Right atrium auricular region (tissue), 2 donors: Measurements from ENCODE around the gene ZFAND5. TPM values are rescaled to one million over a fixed set of nuclear protein-coding genes. Genes with fewer than 3 reads are reported as not detected.

Source experiments
- DNase-seq: peaks from one replicate; pipeline ENCODE4 v3.0.0-alpha.2; 2019; ENCODE audit warnings: low spot score
- H3K27ac ChIP-seq, 2 donors: fragments of 200-600 bp; sonication (generic); 1 replicate in 1 of 2; 2 replicates in 1 of 2; pipeline ENCODE4 v1.5.1; 2016 to 2019
- H3K27me3 ChIP-seq, 2 donors: fragments of 200-600 bp; sonication (generic); one replicate each; pipeline versions ENCODE4 v1.5.1 to v1.6.0; 2017 to 2019
- H3K36me3 ChIP-seq: fragments of 200-600 bp; sonication (generic); one replicate; pipeline ENCODE4 v1.5.1; 2016
- H3K4me1 ChIP-seq, 2 donors: fragments of 200-600 bp; sonication (generic); one replicate each; pipeline versions ENCODE4 v1.5.1 to v1.6.0; 2017 to 2019
- H3K4me3 ChIP-seq, 2 donors: fragments of 200-600 bp; sonication (generic); 1 replicate in 1 of 2; 2 replicates in 1 of 2; pipeline ENCODE4 v1.5.1; 2017 to 2019; ENCODE audit warnings: mild to moderate bottlenecking in 1 of 2, moderate library complexity in 1 of 2
- H3K9me3 ChIP-seq, 2 donors: fragments of 200-600 bp; sonication (generic); one replicate each; pipeline ENCODE4 v1.5.1; 2019
- CTCF ChIP-seq, 2 donors: fragments of 200-600 bp; sonication (generic); IDR thresholded peaks; one replicate each; pipeline ENCODE4 v1.5.1; 2019; ENCODE audit warnings: antibody characterized with exemption in 2 of 2
- total RNA-seq, 2 donors: library from RNA; depleted of rRNA; stranded (reverse); fragments of >200 nt; gene quantifications; one replicate each; pipeline ENCODE4 v1.1.0, GENCODE V29; 2016

ZFAND5 gene
- total RNA-seq, 2 donors from 2014 or later: 113 to 134 TPM

DNA sequence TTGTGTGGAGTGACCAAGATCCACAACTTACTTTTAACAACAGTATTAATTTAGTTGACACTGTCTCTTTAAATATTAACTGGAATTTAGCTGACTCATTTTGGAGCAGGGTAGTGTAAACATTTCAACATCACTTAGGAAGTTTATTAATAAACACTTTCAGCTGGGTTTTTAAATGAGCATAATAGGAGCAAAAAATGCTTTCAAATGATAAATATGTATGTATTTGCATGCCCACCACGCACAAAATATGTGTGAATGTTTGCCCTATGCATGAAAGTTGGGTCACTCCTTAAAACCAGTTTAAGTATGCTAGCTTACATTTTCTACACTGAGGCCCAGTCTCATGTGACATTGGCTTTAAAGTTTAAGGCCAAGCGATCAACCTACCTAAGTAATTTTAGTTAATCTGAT, 2.9 kb downstream of the ZFAND5 start:
- Histone ChIP-seq H3K4me1 (peaks cover 0 to 50% of the 10 kb centered on the region in 2 donors), H3K4me3 (peak overlapping the region; percentile 84 to 94), H3K9me3 (no peaks in the 10 kb centered on the region), H3K27ac (peak overlapping the region; percentile 99 to 100), H3K27me3 (no peaks in the 10 kb centered on the region), H3K36me3 (peaks cover 47% of the 10 kb centered on the region)
- no peak for DNase-seq
- no peak for TF ChIP-seq CTCF (IDR thresholded peaks at IDR 0.05)

DNA sequence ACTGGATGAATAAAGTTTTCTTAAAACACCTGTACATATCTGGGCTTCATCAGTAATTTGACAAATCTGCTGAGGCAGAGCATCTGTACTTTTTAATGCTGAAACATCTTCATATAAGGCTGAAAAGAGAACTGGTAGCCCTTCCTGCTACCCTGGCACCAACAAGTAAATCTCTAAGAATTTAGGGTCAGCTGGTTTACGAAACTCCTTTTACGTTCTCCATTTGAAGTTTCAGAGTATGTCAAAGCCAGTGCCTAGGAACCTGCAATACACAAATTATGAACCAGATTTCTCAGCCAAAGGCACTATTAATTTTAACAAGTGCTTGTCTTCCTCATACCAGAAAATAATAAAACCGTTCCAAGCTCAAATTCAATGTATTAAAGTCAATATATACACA, 3.8 kb downstream of the ZFAND5 start:
- Histone ChIP-seq H3K27ac (peak overlapping the region; percentile 99 to 100), H3K36me3 (peaks cover 56% of the 10 kb centered on the region), H3K4me1 (peaks cover 0 to 56% of the 10 kb centered on the region in 2 donors), H3K9me3 (no peaks in the 10 kb centered on the region), H3K4me3 (peak overlapping the region; percentile 84 to 94), H3K27me3 (no peaks in the 10 kb centered on the region)
- no peak for DNase-seq
- no peak for TF ChIP-seq CTCF (IDR thresholded peaks at IDR 0.05)

- TF ChIP-seq CTCF (IDR thresholded peaks at IDR 0.05): no peak
- Histone ChIP-seq H3K27ac (peak overlapping the region; percentile 99 to 100), H3K36me3 (peaks cover 65% of the 10 kb centered on the region), H3K27me3 (no peaks in the 10 kb centered on the region), H3K4me3 (peak overlapping the region in 1 of 2 donors; percentile 2), H3K9me3 (no peaks in the 10 kb centered on the region), H3K4me1 (peaks cover 0 to 58% of the 10 kb centered on the region in 2 donors)
- no peak for DNase-seq
Measured at GRCh38 chr9:72360324-72360723, 4.7 kb downstream of the ZFAND5 start.

- Histone ChIP-seq H3K36me3 (peaks cover 89% of the 10 kb centered on the region), H3K27ac (peak overlapping the region; percentile 12 to 13), H3K9me3 (no peaks in the 10 kb centered on the region), H3K4me3 (no peak overlapping the region), H3K4me1 (peaks cover 0 to 53% of the 10 kb centered on the region in 2 donors), H3K27me3 (no peaks in the 10 kb centered on the region)
- no peak for TF ChIP-seq CTCF (IDR thresholded peaks at IDR 0.05)
- no peak for DNase-seq
Measured at GRCh38 chr9:72356041-72356582, 8.9 kb downstream of the ZFAND5 start.

- peaks cover 0 to 43% of the 10 kb centered on the region in 2 donors for H3K4me1 ChIP-seq
- TF ChIP-seq CTCF (IDR thresholded peaks at IDR 0.05): no peak
- no peak for DNase-seq
- H3K36me3 ChIP-seq: peaks cover 82% of the 10 kb centered on the region
- H3K9me3 ChIP-seq: no peaks in the 10 kb centered on the region
- no peak overlapping the region for H3K27ac ChIP-seq
- no peak overlapping the region for H3K4me3 ChIP-seq
- H3K27me3 ChIP-seq: no peaks in the 10 kb centered on the region
Measured at GRCh38 chr9:72355153-72355552, 9.9 kb downstream of the ZFAND5 start.

- Histone ChIP-seq H3K4me3 (no peak overlapping the region), H3K9me3 (no peaks in the 10 kb centered on the region), H3K4me1 (peaks cover 0 to 39% of the 10 kb centered on the region in 2 donors), H3K27ac (no peak overlapping the region), H3K36me3 (peaks cover 78% of the 10 kb centered on the region), H3K27me3 (no peaks in the 10 kb centered on the region)
- DNase-seq: no peak
- no peak for TF ChIP-seq CTCF (IDR thresholded peaks at IDR 0.05)
Measured at GRCh38 chr9:72354704-72355103, 10.3 kb downstream of the ZFAND5 start.
